22Rv1 (cell line): Measurements from ENCODE around the gene CYP4F11.
"Not testable (repeated sequence)": the region's sequence is repeated elsewhere in the genome, so short reads cannot be mapped to it uniquely, and the experiment has no call there.

Source experiments
- H3K27ac ChIP-seq: fragments of 450-650 bp; 2 replicates; pipeline ENCODE4 v1.5.1; 2017
- CTCF ChIP-seq: fragments of 450-650 bp; IDR thresholded peaks from 2 replicates; pipeline ENCODE4 v1.5.1; 2017; ENCODE audit warnings: mild to moderate bottlenecking
- ZFX ChIP-seq: fragments of 450-650 bp; IDR thresholded peaks from 2 replicates; pipeline ENCODE4 v1.6.1; 2017; ENCODE audit warnings: antibody characterized with exemption, borderline replicate concordance

The CYP4F11 gene

GRCh38 chr19:15936950-15937349 lies 2.6 kb upstream of the CYP4F11 start:
- H3K27ac ChIP-seq, result no peak overlapping the region
- no peak for TF ChIP-seq ZFX
- TF ChIP-seq CTCF, result no peak

GRCh38 chr19:15936173-15936572 lies 1.8 kb upstream of the CYP4F11 start:
- TF ChIP-seq ZFX (no peak), CTCF (no peak)
- no peak overlapping the region for H3K27ac ChIP-seq

- no peak overlapping the region for H3K27ac ChIP-seq
- no peak for TF ChIP-seq CTCF
- no peak for TF ChIP-seq ZFX
These were observed 906 bp upstream of the CYP4F11 start for GRCh38 chr19:15935167-15935702.

- not testable (repeated sequence) for H3K27ac ChIP-seq
These were observed 483 bp downstream of the CYP4F11 start for GRCh38 chr19:15933761-15934331.

GRCh38 chr19:15928321-15928720 lies 6.0 kb downstream of the CYP4F11 start:
- no peak overlapping the region for H3K27ac ChIP-seq
- TF ChIP-seq CTCF, result no peak
- no peak for TF ChIP-seq ZFX

GRCh38 chr19:15926484-15926883 lies 7.8 kb downstream of the CYP4F11 start:
- no peak overlapping the region for H3K27ac ChIP-seq
- TF ChIP-seq CTCF (no peak), ZFX (no peak)

GRCh38 chr19:15923702-15924101 lies 10.6 kb downstream of the CYP4F11 start:
- TF ChIP-seq CTCF, result no peak
- no peak for TF ChIP-seq ZFX
- no peak overlapping the region for H3K27ac ChIP-seq

GRCh38 chr19:15922021-15922420 lies 12.3 kb downstream of the CYP4F11 start:
- TF ChIP-seq ZFX (no peak), CTCF (no peak)
- no peak overlapping the region for H3K27ac ChIP-seq
